ENCODE measurements around the gene UROS.

UROS gene

DNA sequence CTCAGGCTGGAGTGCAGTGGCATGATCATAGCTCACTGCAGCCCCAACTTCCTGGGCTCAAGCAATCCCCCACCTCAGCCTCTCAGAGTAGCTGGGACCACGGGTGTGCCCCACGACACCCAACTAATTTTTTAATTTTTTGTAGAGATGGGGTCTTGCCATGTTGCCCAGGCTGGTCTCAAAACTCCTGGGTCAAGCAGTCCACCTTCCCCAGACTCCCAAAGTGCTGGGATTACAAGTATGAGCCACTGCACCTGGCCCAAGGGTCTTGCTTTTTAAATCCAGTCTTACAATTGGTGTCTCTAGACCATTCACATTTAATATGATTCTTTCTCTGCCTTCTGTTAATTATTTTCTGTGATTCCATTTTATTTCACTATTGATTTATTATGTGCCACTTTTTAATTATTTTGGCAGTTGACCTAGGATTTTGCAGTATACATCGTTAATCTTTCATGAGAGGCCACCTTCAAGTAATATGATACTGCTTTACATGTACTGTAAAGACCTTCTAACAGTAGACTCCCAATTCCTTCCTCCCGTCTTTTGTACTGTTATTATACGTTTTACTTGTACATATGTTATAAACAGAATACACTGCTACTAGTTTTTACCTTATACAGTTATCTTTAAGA lies 66.1 kb downstream of the UROS start:
- Histone ChIP-seq H3K9me3 (ENCODE audit: control insufficient read depth, low read length) (no peaks in the 10 kb centered on the region), H3K27ac (no peak overlapping the region), H3K36me3 (ENCODE audit: control insufficient read depth, insufficient read depth, low read length) (no peaks in the 10 kb centered on the region), H3K4me2 (ENCODE audit: low read length) (no peak overlapping the region), H2AFZ (no peak overlapping the region), H3K4me1 (no peaks in the 10 kb centered on the region), H3K79me2 (no peaks in the 10 kb centered on the region), H3K27me3 (ENCODE audit: control insufficient read depth, insufficient read depth, low read length) (no peaks in the 10 kb centered on the region), H3K9ac (no peak overlapping the region), H3K4me3 (ENCODE audit: low read depth, low read length) (no peak overlapping the region)
- TF ChIP-seq, protein P1, sequence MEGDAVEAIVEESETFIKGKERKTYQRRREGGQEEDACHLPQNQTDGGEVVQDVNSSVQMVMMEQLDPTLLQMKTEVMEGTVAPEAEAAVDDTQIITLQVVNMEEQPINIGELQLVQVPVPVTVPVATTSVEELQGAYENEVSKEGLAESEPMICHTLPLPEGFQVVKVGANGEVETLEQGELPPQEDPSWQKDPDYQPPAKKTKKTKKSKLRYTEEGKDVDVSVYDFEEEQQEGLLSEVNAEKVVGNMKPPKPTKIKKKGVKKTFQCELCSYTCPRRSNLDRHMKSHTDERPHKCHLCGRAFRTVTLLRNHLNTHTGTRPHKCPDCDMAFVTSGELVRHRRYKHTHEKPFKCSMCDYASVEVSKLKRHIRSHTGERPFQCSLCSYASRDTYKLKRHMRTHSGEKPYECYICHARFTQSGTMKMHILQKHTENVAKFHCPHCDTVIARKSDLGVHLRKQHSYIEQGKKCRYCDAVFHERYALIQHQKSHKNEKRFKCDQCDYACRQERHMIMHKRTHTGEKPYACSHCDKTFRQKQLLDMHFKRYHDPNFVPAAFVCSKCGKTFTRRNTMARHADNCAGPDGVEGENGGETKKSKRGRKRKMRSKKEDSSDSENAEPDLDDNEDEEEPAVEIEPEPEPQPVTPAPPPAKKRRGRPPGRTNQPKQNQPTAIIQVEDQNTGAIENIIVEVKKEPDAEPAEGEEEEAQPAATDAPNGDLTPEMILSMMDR (IDR thresholded peaks at IDR 0.05), result no peak

DNA sequence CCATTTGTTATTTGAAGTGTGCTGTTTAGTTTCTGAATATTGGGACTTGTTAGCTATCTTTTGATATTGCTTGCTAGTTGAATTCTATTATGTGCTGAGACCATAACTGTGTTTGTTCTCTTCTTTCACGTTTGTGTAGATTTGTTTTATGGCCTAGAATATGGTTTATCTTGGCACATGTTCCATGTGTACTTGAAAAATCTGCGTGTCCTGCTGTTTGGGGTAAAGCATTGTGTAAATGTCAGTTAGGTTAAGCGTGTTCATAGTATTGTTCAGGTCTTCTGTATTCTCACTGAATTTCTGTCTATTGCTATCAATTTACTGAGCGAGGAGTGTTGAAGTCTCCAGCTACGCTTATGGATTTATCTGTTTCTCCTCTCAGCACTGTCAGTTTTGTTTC lies 66.9 kb downstream of the UROS start:
- Histone ChIP-seq H3K4me2 (ENCODE audit: low read length) (no peak overlapping the region), H3K27ac (no peak overlapping the region), H3K79me2 (no peaks in the 10 kb centered on the region), H3K4me3 (ENCODE audit: low read depth, low read length) (no peak overlapping the region), H3K4me1 (peaks cover 3% of the 10 kb centered on the region), H3K27me3 (ENCODE audit: control insufficient read depth, insufficient read depth, low read length) (no peaks in the 10 kb centered on the region), H3K9ac (no peak overlapping the region), H3K36me3 (ENCODE audit: control insufficient read depth, insufficient read depth, low read length) (no peaks in the 10 kb centered on the region), H2AFZ (no peak overlapping the region), H3K9me3 (ENCODE audit: control insufficient read depth, low read length) (no peaks in the 10 kb centered on the region)
- TF ChIP-seq, protein P1 (IDR thresholded peaks at IDR 0.05), result no peak

DNA sequence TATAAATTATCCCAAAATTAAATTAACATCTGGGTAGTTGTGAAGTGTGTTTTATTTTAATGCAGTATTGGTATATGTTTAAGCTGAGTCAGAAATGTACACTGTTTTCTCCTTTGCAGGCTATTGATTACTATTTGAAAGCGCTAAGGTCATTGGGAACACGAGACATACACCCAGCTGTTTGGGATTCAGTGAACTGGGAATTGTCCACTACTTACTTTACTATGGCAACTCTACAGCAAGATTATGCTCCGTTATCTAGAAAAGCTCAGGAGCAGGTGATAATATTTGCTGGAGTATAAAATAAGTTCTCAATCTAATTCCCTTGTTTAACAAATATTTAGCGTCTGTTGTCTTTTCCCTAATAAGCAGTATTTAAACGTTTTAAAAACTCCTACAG lies 75.6 kb downstream of the UROS start:
- Histone ChIP-seq H3K27ac (no peak overlapping the region), H3K4me1 (peaks cover 7% of the 10 kb centered on the region), H2AFZ (no peak overlapping the region), H3K9me3 (ENCODE audit: control insufficient read depth, low read length) (no peaks in the 10 kb centered on the region), H3K79me2 (no peaks in the 10 kb centered on the region), H3K4me3 (ENCODE audit: low read depth, low read length) (no peak overlapping the region), H3K9ac (no peak overlapping the region), H3K27me3 (ENCODE audit: control insufficient read depth, insufficient read depth, low read length) (no peaks in the 10 kb centered on the region), H3K4me2 (ENCODE audit: low read length) (no peak overlapping the region), H3K36me3 (ENCODE audit: control insufficient read depth, insufficient read depth, low read length) (no peaks in the 10 kb centered on the region)
- TF ChIP-seq, protein P1 (IDR thresholded peaks at IDR 0.05), result no peak

DNA sequence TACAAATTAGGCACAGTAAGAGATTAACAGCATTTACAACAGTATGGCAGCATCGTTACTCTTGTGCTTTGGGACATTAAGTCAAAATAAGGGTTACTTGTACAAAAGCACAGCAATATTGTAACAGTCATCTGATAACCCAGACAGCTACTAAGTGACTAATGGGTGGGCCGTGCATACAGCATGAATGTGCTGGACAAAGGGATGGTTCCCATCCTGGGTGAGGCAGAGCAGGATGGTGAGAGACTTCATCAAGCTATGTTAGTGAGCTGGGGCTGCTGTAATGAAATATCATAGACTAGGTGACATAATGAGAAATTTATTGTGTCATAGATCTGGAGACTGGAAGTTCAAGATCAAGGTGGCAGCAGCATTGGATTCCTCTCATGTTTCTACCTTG lies 78.1 kb downstream of the UROS start:
- H3K4me1 ChIP-seq, result no peaks in the 10 kb centered on the region
- H3K27me3 ChIP-seq (ENCODE audit: control insufficient read depth, insufficient read depth, low read length), result no peaks in the 10 kb centered on the region
- TF ChIP-seq, protein P1 (IDR thresholded peaks at IDR 0.05), result no peak
- H3K79me2 ChIP-seq, result no peaks in the 10 kb centered on the region
- no peak overlapping the region for H3K4me3 ChIP-seq (ENCODE audit: low read depth, low read length)
- no peaks in the 10 kb centered on the region for H3K36me3 ChIP-seq (ENCODE audit: control insufficient read depth, insufficient read depth, low read length)
- no peak overlapping the region for H3K4me2 ChIP-seq (ENCODE audit: low read length)
- H2AFZ ChIP-seq, result no peak overlapping the region
- no peak overlapping the region for H3K27ac ChIP-seq
- H3K9ac ChIP-seq, result no peak overlapping the region
- H3K9me3 ChIP-seq (ENCODE audit: control insufficient read depth, low read length), result no peaks in the 10 kb centered on the region

DNA sequence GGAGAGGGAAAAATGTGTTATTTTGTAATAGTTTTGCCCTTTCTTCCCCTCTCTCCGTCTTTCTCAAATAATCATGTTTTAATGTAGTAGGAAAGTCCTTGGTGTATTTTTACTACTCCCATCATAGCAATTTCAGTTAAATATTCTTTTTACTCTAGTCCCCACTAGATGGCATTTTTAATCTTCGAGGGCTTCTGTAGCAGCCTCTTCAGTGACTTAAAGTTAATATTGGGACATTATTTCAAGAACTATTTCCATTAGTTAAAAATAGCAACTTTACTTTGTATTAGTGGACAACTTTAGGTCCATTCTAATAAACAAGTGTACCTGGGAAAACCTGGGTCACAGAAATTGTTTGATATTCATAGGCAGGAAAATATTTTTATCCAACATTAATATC lies 80.6 kb downstream of the UROS start:
- Histone ChIP-seq H2AFZ (no peak overlapping the region), H3K4me3 (ENCODE audit: low read depth, low read length) (no peak overlapping the region), H3K79me2 (no peaks in the 10 kb centered on the region), H3K4me1 (no peaks in the 10 kb centered on the region), H3K36me3 (ENCODE audit: control insufficient read depth, insufficient read depth, low read length) (no peaks in the 10 kb centered on the region), H3K4me2 (ENCODE audit: low read length) (no peak overlapping the region), H3K27ac (no peak overlapping the region), H3K27me3 (ENCODE audit: control insufficient read depth, insufficient read depth, low read length) (no peaks in the 10 kb centered on the region), H3K9ac (no peak overlapping the region), H3K9me3 (ENCODE audit: control insufficient read depth, low read length) (no peaks in the 10 kb centered on the region)
- TF ChIP-seq, protein P1 (IDR thresholded peaks at IDR 0.05), result no peak

All from parathyroid adenoma (tissue), 2 donors.